NCI-H146 treated with DMSO at 0.1 percent for 48 hours (cell line): ENCODE data around the gene PTPN2.
"Not testable (repeated sequence)": the region's sequence is repeated elsewhere in the genome, so short reads cannot be mapped to it uniquely, and the experiment has no call there.

Source experiments
- DNase-seq: peaks from one replicate; lab custom pipeline; 2025; ENCODE audit not compliant: unreplicated experiment; lab: John Stamatoyannopoulos, UW

PTPN2 gene

DNA sequence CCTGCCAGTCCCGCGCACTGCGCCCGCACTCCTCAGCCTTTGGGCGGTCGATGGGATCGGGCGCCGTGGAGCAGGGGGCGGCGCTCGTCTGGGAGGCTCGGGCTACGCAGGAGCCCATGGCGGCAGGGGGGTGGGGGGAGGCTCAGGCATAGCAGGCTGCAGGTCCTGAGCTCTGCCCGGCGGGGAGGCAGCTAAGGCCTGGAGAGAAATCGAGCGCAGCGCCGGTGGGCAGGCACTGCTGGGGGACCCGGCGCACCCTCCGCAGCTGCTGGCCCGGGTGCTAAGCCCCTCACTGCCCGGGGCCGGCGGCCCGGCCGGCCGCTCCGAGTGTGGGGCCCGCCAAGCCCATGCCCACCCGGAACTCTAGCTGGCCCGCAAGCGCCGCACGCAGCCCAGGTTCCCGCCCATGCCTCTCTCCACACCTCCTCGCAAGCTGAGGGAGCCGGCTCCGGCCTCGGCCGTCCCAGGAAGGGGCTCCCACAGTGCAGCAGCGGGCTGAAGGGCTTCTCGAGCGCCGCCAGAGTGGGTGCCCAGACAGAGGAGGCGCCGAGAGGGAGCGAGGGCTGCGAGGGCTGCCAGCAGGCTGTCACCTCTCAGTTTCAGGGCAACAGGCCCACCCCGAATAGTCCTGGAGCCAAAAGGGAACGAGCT is 107.1 kb downstream of the PTPN2 start:
- DNase-seq, result no peak

DNA sequence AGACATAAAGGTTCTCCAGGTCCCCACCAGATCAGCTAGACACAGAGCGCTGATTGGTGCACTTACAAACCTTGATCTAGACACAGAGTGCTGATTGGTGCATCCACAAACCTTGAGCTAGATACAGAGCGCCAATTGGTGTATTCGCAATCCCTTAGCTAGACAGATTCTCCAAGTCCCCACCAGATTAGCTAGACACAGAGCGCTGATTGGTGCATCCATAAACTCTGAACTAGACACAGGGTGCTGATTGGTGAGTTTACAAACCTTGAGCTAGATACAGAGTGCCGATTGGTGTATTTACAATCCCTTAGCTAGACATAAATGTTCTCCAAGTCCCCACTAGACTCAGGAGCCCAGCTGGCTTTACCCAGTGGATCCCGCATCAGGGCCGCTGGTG is 107.6 kb downstream of the PTPN2 start:
- not testable (repeated sequence) for DNase-seq

DNA sequence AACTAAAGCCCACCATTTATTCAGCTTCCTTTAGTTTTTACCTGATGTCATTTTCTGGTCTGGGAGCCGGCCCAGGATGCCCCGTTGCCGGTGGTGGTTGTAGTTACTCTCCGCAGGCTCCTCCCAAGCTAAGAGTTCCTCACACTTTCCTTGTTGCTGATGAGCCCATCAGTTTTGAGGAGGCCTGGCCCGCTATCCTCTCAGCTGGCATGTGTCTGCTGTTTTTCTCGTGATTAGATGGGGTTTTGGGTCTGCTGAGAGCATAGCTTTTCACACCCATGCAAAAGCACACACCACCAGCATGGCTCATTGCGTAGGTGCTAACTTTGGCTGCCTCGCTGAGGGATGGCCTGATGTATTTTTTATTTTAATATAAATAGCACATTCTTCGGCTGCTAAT is 109.1 kb downstream of the PTPN2 start:
- DNase-seq, result no peak

DNA sequence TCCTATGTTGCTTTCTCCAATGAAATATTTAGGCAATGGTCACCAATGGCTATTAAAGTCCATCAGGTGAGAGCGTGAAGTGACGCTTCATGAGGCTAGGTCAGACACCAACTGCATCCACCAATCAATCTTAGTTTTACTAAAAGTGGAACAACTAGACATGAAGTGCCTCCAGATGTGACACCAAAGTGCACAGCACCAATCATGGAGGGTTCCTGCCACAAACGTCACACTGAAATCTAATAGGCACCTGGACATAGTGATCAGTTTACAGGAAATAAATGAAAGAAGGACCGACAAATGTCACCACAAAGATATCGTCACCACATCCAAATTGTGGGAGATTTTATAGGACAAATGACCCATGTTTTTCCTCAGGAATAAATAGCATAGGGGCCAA is 110.7 kb downstream of the PTPN2 start:
- DNase-seq, result no peak

DNA sequence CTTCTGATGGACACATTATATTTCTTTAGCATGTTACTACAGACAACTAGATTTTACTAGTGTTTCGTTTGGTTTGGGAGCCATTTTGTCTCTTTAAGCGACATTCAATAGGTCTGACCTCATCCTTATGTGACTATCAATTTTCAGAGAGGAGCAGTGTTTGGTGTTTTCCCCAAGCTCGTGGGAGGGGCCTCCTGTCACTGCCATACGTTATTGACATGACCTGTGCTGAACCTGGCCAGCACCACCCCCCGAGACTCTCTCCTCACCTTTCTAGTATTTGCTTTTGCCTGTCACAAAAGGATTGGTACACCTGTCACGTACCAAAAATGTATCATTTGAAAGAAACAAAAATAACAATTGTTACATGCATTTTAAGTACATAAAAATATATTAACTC is 111.9 kb downstream of the PTPN2 start:
- no peak for DNase-seq

DNA sequence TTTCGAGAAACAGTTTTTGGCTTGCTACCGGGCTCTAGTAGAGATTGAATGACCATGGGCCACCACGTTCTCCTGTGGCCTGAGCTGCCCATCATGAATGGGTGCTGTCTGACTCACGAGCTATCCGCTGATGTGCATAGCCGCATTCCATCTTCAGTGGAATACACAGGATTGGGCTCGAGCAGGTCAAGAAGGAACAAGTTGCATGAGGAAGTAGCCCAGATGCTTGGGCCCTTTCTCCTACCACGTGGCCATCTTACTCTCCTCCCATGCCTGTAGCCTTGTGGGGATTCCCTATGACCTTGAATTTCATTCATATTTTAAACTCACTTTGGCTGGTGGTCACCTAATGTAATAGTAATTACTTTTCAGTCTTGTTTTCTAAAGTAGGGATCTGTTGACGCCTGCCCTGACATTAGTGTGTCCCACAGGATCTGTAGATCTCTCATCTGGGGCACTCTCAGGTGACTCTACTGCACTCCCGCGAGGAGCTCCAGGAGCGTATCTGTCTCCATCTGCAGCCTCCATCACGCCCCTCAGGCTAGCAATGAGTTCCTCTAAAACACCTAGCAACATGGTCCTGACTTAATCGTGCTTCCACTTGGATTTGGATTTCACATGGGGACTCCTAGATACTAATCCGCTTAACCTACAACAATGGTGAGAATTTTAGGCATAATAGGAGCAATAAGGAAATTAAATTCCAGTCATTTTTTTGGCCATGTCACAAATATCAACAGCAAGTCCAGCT is 113.4 kb downstream of the PTPN2 start:
- no peak for DNase-seq

DNA sequence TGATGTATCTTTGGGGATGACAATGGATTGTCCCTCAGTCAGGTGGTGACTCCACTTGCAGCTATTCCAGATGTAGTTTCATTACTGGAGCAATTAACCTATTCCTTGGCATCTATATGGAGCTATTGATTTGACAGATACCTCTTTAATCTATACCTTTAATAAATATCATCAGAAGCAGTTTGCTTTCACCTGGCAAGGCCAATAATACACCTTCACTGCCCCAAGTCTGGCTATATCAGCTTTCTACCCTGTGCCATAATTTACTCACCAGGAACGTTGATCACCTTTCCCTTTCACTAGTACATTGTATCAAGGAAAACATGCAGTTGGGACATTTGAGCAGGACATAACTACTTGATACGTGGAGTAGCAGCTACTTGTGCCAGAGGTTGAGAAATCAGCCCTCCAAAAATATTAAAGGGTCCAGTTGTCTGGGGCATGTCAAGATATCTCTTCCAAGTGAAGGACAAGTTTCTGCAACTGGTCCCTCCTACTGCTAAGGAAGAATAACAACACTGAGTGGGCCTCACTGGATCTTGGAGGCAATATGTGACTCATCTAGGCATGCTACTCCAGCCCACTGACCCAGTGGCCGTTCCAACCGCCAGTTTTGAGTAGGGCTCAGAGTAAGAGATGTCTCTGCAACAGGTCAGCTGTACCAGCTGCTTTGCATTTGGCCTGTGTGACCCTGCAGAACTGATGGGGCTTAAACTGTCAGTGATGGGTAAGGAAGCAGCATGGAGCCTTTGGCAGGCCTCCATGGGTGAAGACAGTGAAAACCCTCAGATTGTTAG is 114.2 kb downstream of the PTPN2 start:
- no peak for DNase-seq

DNA sequence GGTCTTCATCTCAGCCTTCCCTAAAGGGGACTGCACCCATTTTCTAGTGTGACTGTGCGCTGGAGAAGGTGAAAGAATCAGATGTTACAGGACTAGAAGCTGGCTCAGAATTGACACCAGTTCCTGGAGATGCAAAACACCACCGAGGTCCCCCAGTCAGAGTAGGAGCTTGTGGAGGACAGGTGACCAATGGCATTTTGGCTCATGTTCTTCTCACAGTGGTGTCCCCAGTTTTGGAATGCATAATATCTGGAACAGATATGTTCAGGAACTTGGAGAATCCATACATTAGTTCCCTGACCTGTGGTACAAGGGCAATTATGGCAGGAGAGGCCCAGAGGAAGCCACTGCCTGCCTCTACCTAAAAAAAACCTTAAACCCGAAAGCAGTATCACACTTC is 114.9 kb downstream of the PTPN2 start:
- no peak for DNase-seq

DNA sequence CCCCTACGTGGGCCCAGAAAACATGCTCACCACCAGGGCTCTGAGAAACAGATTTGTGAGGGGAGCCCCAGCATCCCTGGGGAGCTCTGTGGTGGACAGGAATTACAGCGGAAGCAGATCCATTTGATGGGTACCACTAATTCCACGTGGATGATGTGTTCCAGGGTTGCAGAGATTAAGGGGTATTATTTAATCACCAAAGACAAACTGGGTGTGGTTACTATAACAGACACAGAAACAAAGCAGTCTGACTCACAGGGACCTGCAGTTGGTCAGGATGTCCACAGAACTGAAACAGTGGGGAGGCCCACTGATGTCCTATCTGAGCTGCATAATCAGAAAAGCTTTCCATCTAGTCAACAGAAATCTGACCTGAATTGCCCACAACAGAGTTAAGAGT is 115.4 kb downstream of the PTPN2 start:
- no peak for DNase-seq

DNA sequence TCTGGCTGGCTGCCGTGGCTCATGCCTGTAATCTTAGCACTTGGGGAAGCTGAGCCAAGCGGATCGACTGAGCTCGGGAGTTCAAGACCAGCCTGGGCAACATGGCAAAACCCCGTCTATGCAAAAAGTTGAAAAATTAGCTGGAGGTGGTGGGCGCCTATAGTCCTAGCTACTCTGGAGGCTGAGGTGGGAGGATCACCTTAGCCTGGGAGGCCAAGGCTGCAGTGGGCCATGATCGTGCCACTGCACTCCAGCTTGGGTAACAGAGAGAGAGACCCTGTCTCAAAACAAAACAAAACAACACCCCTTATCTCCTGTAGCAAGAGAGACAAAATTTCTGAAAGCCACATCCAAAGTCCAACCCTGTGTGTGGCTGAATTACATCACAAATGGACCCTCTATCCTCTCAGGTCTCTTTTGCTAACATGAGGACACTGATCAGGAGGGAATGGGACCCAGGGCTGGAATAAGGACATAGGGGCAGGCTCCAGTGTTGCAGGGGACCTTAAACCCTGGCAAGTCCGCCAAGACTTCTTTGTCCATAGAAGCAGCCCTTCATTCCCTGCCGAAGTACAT is 116.4 kb downstream of the PTPN2 start:
- DNase-seq, result no peak

DNA sequence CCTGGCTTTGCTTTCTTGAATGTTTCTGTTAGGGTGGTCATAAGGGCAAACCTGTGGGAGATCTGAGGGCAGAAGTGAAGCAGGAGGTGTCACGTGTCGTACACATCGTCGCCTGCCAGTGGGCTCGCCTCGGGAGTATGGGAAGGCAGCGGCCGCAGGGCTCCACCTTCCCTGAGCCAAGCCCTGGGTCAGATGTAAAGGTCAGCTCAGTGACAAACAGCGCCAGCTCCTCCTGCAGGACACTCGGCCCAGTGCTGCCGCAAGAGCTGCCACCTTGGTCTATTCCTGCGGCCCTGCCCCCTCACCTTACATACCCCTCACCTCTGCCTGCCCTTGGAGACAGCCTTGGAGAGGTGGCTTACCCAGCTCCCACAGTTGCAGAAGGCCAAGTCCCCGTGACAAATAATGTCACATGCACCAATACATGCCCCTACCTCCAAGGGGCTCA is 117.0 kb downstream of the PTPN2 start:
- no peak for DNase-seq

DNA sequence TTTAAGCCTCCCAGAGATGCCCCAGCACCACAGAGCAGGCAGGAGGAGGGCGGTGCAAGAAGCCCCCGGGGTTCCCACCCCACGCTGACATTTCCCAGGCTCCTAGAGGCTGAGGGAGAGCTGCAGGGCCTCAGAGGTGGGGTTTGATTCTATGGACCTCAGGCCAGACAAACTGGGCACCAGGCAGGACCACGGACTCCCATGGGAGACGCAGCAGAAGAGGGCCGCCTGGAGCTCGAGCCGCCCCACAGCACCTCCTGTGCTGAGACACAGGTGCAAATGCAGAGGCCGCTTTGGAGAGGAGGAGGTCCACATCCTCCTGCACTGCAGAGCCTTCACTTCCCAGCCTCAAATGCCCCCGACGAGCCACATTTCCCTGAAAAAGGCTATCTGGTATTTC is 118.5 kb downstream of the PTPN2 start:
- DNase-seq, result no peak

DNA sequence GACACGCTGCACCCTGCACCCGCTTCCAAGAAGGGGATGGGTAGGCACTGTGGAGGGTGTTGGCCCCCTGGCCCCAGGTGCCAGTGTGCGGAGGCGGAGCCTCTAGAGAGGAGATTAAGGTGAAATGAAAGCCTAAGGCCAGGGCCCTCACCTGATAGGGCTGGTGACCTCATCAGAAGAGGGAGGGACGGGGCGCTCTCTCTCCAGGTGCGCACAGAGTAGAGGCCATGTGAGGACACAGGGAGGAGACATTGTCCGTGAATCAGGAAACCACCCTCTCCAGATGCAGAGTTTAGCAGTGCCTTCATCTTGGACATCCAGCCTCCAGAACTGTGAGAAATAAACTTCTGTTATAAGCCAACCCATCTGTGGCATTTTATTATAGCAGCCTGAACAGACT is 118.9 kb downstream of the PTPN2 start:
- peak; percentile 77 for DNase-seq

DNA sequence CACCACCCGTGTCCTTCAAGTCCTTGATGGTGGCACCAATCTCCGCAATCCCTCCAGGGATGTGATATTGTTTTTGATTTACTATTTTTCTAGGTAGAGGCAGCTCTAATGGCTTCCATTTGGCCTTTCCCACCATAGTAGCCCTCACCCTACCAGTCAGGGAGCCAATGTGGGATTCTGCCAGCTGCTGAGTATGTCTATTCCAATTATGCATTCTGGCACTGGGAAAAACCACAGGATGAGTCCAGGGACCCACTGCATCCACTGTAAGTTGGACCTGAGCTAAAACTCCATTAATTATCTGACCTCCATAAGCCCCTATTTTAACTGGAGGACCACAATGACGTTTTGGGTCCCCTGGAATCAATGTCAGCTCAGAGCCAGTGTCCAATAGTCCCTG is 125.5 kb downstream of the PTPN2 start:
- not testable (repeated sequence) for DNase-seq

DNA sequence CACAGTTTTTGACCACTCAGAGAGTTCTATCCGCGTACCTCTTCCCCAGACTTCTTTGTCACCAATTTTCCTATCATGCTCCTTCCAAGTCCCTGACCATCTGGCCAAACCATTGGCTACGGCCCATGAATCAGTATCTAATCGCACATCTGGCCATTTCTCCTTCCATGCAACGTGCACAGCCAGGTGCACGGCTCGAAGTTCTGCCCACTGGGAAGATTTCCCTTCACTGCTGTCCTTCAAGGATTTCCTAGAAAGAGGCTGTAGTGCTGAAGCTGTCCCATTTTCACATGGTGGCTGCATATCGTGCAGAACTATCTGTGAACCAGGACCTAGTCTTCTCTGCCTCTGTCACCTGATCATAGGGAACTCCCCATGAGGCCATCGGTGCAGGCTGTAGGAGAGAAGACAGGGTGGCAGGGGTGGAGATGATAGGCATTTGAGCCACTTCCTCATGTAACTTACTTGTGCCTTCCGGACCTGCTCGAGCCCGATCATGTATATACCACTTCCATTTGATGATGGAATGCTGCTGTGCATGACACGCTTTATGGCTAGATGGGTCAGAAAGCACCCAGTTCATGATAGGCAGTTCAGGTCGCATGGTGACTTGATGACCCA is 127.3 kb downstream of the PTPN2 start:
- not testable (repeated sequence) for DNase-seq

DNA sequence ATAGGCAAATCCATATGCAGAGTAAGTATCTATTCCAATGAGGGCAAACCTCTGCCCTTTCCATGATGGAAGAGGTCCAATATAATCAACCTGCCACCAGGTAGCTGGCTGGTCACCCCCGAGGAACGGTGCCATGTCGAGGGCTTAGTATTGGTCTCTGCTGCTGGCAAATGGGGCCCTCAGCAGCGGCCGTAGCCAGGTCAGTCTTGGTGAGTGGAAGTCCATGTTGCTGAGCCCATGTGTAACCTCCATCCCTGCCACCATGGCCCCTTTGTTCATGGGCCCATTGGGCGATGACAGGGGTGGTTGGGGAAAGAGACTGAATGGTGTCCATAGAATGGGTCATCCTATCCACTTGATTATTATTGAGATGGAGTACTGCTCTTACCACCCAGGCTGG is 128.4 kb downstream of the PTPN2 start:
- not testable (repeated sequence) for DNase-seq

DNA sequence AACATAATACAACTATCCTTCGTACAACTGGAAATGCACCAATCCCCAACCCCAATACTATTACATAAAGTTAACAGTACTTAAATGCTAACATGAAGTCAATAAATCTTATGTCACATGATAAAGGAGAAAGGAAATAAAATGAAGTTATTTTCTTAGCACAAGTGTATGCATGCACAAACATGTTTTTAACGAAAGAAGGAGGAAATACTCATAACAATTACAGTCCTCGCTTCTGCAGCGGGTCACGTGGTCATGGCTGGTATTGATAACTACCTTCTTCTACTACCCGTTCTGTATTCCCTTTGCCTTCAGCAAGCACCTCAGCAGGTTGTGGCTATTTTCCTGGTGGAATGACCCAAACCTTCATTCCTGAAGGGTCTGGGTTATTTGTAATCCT is 129.5 kb downstream of the PTPN2 start:
- no peak for DNase-seq

DNA sequence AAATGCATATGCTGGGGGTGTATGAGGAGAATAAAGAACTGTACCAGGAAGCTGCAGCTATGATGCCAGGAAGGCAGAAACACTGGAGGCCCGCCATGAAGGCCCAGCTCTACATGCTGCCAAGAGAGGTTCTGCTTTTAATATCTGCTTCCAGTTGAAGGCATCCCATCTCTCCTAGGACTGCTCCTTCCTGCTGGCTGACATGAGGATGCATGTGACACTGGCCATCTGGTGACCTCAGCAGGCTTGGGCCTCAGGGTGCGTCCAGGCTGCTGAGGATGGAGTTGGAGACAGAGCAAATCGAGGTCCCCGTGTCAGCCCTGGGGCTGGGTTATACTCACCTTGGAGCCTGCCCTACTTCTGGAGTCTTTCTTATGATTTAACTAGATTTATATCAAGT is 132.1 kb downstream of the PTPN2 start:
- DNase-seq, result no peak

DNA sequence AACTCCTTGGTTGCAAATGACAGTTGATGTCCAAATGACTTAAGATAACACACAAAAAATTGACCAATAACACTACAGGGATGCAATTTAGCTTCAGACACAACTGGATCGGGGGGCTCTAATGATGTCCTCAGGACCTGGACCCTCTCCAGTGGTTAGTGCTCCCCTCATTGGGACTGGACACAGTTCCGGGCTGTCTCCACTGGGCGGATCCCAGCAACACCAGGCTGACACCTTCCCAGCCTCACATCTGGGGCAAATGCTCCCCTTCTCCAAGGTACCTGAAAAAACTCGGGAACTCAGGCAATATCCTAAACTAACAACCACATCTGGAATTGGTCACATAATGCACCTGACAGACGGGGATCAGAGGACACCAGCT is 132.5 kb downstream of the PTPN2 start:
- no peak for DNase-seq

DNA sequence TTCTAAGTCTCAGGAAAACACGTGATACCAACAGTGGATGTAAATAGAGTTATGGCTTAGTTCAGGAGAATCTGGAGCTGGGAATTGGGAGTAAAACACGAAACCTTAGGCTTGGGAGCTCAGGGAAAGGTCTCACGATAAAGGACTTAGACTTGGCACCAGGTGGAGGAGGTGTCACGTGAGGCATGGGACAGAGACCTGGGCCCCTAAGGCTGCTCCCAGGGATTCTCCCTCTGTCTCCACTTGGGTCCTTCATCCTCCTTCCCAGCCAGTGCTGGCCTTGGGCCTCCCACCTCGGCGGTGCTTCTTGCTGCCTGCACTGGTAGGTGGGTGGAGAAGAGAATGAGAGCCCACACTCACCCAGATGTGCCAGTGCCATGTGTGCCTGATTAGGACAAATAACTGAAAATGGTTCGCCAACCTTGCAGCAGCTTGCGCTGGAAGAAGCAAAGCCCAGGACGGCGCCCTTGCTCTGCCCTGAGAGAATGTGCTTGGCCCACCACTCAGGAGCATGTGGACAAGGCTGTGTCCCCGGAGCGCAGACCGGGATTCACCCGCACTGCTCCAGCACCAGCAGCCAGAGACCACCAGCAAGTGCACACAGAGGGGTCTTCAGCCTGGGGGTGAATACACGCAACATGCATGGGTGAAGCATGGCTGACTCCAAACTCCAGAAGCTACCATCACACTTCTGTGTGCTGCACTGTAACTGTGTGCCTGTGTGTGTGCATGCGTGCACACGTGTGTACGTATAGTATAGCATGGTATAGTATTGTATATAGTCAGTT is 133.1 kb downstream of the PTPN2 start:
- DNase-seq, result no peak
